Left cardiac atrium (tissue), 4 donors: ENCODE data around the gene ASTN1. TPM values are rescaled to one million over a fixed set of nuclear protein-coding genes. Genes with fewer than 3 reads are reported as not detected.

Source experiments
- ATAC-seq, 2 donors: fragments of 200-7000 bp; cut with Tn5 transposase; one replicate each; pipeline ENCODE4 v1.9.1; 2020; ENCODE audit warnings: mild to moderate bottlenecking in 2 of 2, moderate library complexity in 2 of 2
- DNase-seq: peaks from one replicate; pipeline ENCODE4 v3.0.0-alpha.2; 2020
- intact Hi-C, 2 donors: fragments of 100-400 bp; cut with DNase I; formaldehyde crosslinking; loops; one replicate each; pipeline versions ENCODE4 v1.14.1 to v1.15.1; 2022 to 2023
- long read RNA-seq: library from polyadenylated mRNA; unstranded; transcript quantifications from one replicate; pipeline ENCODE4 v2.0.0, GENCODE V29; 2021
- total RNA-seq, 2 donors: library from RNA; stranded (reverse); fragmentation: NEBNext Ultra II Directional; extraction: Animal tissue kit (Norgen Biotek cat#: 25700); gene quantifications; one replicate each; pipeline ENCODE4 v1.2.1, GENCODE V29; 2021
- donor health status: DM: no; HTN: yes; CAD: no.
- donor health status: DM: no; HTN: yes; CAD: no; lungs with severe emphysema.
- donor health status: DM: yes; HTN: yes; CAD: no.
- donor health status: Dilated cardiomyopathy.

ASTN1 gene
- total RNA-seq: under 1 TPM; 0.79 to 0.94 TPM
- long read RNA-seq, partial matches to known transcripts: 4 of 4 reads
- long read RNA-seq, other reads (novel, unspliced or antisense): 0 of 4 reads

DNA sequence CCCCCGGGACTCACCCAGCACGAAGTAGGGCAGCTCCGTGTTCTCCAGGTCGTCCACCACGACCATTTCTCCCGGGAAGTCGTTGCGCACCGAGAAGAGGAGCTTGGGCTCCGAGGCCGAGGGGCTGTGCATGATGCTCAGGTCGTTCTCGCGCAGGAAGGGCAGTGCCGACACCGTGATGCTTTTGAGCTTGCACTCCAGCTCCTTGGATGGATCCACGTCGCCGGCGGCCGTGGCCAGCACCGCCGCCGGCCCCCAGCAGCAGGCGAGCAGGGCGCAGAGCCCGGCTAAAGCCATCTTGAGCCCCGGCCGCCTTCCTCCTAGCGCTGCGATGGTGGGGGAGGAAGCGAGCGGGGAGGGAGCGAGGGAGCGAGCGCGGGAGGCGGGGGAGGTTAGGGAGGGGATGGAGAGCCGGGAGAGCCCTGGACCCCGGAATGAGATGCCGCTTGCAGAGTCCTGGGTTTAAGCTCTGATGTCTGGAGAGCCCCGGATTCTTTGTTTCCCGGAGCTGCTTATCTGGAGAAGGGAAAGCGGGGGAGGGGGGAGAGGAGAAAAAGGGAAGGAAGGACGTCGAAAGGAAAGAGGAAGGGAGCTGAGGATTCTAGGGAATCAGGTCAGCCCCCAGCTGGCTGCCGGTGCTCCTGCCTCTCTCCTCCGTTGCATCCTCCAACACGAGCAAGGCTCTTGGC, at the start of gene ASTN1:
TSS of gene ASTN1 (minus strand) at position 333 of the 689 bp plus-strand sequence. CDS start at position 297, 36 bp downstream.
- DNase-seq (peak; percentile 19), ATAC-seq (peak; percentile 30 to 59)
- intact Hi-C loops: no loop called here

DNA sequence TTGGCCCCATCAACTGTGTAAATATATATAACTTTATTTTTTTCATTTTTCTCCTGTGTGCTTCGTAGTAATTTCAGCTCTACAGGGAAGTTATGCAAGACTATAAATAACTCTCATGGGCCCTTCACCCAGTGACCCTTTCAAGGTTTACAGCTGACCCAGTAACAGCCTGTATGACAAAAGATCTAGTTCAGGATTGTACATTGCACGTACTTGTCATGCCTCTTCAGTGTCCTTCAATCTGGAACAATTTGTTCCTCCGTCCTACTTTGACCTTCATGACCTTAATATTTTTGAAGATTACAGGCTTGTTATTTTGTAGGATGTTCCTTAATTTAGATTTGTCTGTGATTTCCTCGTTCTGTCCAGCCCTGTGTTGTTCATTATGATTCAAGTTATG, 46.7 kb upstream of the ASTN1 start:
- intact Hi-C loops: no loop called here
- ATAC-seq: peak; percentile 18 to 56

DNA sequence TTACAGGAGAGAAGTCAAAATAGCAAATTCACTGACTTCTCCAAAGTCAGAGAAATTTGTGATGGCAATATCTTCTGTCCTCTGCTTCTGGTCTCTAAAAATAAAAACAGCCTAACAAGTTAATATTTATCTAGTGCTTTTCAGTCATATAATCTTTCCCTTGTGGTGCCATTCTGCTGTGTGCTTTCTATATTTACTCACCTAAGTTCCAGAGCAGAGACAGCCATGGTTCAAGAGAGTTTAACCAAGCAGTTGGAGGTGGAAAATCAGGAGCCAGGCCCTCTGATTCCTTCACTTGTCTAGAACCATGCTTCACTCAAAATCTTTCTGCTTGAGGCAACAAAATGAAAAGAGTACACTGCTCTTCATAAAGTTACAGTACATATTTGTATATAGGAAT, 45.6 kb upstream of the ASTN1 start:
- intact Hi-C loops: no loop called here
- ATAC-seq (no peak), DNase-seq (no peak)

More for the DNA sequence above, 46.7 kb upstream of the ASTN1 start:
- no peak for DNase-seq

DNA sequence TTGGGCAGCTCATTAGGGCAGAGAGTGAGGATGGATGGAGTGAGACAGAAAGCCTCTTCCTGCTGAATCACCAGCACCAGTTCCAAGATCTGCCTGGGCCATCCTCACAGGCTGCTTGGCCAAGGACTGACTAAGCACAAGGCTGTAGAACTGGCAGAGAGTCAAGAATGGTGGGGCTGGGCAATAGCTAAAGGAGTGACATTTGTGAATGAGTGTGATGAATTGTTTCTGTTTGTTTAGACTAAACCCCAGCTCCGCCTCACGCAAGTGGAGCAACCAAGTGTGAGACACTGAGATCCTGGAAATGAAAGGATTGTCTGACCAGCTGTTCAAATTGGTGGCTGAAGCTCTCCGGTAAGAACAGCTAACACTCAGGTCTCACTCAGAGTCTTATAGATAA, 44.8 kb upstream of the ASTN1 start:
- intact Hi-C loops: no loop called here
- peak; percentile 80 for DNase-seq
- peak; percentile 86 to 99 for ATAC-seq

DNA sequence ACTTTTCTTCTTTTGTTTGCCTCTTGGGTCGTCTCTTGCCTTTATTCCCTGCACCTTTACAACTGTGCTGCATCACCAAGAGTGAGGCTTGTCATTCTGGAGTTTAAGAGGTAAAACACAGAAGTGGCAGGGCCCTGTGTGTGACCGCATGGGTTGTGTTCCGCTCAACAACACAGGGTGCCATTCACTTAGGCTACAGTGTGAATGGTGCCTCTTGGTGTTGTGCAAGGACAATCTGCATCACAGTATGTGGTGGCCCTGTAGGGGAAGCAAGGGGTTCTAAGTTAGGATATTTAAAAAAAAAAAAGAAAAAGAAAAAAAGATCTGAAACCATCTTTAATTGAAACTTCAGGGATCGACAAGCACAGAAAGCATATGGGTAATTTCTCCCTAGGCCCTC, 44.4 kb upstream of the ASTN1 start:
- intact Hi-C loops: no loop called here
- DNase-seq (no peak), ATAC-seq (peak in 1 of 2 donors; percentile 7)

DNA sequence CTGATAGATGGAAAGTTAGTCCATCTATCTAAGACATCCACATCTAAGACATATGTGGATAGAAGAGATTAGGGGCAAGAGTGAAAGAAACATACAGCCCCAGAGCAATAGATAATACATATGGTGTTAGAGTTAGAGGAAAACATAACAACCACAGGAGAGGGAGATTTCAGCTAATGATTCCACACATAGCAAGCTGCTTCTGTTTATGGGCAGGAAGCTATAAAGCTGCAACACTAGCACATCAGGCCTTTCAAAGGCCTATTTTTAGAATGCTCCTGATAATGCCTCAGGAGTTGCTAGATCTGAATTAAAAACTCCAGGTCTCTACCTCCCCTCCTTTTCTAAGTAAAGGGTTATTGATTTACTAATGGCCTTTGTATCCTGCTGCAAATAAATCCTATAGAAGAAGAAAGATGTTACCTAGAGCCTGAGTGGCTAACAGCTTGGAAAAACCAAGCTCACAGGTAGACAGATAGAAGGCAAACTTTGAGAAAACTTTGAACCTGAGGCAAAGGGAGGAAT, 42.4 kb upstream of the ASTN1 start:
- ATAC-seq (no peak), DNase-seq (no peak)
- intact Hi-C loops: no loop called here

DNA sequence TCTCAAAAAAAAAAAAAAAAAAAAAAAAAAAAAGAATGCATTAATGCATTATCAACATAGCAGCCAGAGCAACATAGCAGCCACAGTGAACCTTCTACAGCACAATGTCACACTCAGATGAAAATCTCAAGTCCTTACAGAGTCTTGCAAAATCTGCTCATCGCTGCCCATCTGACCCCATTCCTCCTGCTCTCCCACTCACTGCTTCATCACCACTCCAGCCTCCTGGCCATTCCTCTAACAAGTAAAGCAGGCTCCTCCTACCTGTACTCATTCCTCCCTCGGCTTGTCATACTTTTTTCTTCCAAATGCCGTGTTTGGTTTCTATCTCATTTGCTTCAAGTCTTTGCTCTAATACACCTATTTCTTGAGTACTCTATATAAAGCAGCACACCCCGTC, 35.8 kb upstream of the ASTN1 start:
- ATAC-seq (peak in 1 of 2 donors; percentile 65), DNase-seq (no peak)
- intact Hi-C loops: no loop called here

DNA sequence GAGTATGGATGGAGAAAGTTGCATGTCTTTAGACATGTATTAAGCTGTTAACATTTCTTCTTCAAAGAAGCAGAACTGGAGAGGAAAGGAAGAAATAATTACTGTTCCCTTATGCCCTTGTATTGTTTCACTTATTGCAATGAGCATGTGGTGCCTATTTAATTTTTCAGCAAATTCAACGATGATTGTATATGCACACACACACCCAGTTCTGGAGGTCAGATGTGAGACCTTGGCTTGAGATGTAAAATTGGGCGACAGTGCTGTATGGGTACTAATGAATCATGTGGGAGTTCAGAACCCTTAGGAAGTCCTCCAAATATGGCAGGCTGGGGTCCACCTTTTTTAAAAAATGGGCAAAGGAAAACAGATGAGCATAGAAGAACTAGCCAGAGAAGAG, 33.7 kb upstream of the ASTN1 start:
- ATAC-seq: no peak

DNA sequence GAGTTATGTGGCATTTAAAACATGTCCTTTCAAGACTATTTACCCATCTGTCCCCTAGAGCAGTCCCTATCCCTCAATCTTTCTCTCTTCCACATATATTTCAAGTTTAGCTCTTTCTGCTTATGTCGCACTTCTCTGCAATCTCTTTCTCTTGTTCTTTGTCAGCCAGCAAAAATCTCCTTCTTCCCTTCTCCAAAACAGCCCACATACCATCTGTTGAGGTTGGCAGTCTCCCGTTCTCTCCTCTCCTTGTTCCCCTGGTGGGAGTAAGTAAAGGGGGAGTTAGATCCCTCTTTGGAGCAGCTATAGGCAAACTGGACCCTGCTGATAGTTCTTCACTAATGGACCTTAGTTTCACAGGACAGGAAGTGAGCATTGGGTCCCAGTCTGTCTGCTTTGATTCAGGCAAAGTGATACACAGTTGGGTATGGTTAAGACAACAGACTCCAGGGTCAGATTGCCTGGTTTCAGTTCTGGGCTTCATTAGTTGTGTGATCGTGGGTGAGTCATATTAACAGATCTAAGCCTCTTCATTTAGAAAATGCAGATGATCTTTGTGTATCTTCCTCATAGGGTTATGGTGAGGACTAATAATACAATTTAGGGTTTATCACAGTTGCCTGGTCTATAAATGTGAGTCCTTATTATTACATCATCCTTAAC, 25.9 kb upstream of the ASTN1 start:
- DNase-seq (no peak), ATAC-seq (peak in 1 of 2 donors; percentile 23)
- intact Hi-C loops: no loop called here

More for the DNA sequence above, 33.7 kb upstream of the ASTN1 start:
- no peak for DNase-seq
- intact Hi-C loops: no loop called here

DNA sequence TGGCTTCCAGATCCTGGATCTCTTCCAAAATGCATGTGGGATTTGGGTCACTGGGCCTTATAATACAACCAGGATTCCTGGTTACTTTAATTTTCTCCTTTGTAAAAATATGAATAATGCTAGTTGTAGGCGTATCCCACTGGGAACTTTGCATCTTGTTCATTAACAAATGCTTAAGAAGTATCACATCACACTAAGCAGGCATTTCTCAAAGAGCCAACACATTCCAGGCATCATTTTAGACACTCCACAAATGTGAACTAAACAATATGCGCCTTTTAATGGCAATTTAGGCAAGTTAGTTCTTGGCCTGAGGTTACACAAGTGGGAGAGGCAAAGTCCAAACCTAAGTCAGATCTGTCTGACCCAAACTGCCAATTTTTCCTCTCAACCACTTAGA, 22.1 kb upstream of the ASTN1 start:
- ATAC-seq (no peak), DNase-seq (no peak)
- intact Hi-C loops: no loop called here

DNA sequence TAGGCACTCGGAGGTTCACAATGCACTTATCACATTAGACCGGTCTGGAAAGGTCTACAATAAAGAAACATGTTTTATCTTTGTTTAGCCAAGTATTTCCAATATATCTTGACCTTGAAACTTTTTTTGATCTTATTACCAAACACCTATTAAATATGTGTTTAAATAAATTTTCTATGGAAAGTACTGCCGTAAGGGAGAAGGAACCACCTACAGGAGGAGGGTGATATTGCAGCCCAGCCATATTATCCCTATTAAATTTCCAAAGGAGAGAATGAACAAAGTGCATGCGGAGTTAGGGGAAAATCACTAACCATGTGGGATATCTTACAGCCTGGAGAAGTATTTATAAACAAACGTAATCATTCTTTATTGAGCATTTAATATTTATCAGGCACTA, 20.7 kb upstream of the ASTN1 start:
- no peak for DNase-seq
- intact Hi-C loops: no loop called here
- no peak for ATAC-seq

DNA sequence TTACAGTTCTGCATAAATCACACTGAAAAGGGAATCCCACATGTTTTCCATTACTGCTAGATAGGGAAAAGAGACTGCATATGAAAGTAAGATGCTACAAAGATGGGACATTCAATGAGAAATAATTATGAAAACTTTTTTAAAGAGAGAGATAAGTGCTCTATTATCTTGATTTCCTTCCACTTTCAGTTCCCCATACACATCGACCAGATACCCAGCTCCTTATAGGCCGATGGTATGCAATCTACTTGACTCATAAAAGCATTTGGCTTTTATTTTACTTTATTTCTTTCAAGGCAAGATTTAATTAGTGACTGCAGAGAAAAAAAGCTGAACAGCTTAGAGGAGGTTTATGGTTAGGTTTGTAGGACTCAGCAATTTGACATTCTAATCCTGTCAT, 19.3 kb upstream of the ASTN1 start:
- ATAC-seq: no peak
- DNase-seq: no peak
- intact Hi-C loops: loop anchor here (2.0 to 5.0 kb wide), 2 partner anchors 287 kb away; no protein-coding TSS in a partner anchor

DNA sequence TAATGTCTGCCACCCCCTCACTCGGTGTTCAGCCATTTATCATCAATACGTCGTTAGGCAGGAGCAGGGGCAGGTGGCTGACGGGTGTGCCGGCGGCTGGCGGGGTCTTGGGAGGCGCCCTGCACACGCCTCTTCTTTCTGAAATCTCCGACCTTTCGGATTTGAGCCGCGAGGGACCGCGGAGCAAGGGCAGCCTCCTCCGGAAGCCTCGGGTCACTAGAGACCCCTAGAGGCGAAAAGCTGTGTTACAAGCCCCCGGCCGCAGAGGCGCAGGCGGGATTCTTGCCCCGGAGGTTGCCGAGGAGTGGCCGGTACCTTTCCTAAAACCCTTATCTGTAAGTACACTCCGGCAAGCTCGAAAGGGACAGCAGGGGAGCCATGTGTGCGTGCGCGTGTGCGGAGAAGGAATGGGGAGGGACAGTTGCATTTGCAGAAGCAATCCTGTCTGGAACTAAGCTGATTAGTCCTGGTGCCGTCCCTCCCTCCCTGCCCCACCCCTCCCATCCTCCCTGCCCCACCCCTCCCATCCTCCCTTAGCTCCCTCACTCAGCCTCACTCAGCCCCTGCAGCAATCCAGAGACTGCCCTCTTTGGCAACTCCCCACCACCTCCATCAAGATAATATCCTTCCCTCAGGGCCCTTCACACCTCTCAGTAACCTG, 17.2 kb upstream of the ASTN1 start:
- DNase-seq (peak; percentile 58), ATAC-seq (peak; percentile 89 to 94)
- intact Hi-C loops: loop anchor here (2.0 to 5.0 kb wide), 2 partner anchors 284 to 285 kb away; no protein-coding TSS in a partner anchor

DNA sequence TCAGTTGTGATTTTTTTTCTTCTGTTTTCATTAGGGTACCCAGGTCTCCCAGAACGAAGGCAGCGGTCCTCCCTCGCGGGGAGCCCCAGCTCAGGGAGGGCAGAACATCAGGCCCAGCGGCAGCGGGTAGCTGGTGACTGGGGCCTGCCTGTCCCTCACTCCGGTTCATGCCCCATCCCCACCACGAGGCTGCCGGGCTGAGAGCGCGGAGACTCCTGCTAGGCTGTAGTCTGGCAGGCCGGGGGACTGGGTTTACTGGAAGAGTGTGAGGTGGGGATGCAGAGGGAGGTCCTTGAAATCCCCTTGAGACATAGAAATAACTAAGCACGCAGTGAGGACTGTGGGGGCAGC, 16.7 kb upstream of the ASTN1 start:
- peak in 1 of 2 donors; percentile 35 for ATAC-seq
- intact Hi-C loops: loop anchor here in 1 of 2 donors (5.0 kb wide), 1 partner anchor 284 kb away; no protein-coding TSS in a partner anchor
- no peak for DNase-seq

DNA sequence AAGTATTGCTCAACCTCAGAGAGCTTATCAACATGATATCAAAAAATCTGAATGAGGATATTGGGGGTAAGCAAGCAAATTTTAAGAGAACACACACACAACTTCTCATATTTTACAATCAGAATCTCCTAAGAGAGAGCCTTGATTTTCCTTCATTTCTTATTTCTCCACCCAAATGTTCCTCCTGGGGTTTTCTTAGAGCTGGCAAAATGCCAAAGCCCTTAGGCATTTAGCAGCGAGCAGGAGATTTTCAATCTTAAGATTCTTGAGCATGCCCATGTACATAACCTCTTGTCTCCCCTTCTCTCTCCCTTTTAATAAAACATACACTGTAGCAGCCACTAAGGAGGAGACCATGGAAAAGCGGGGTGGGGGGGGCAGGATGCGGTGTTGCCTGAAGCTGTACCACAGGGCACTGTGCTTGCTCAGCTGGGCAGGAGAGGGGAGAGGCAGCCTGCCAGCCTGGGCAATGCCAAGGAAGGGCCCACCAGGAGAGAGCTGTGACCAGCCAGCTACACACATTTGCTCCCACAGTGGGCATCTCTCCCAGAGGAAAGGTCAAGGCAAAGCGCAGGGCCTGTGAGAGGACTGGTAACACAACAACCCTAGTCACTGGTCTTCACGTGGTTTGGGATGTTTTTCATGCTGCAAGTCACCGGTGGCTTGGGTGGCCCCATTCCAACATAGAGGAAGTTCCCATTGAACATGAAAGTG, 10.6 kb upstream of the ASTN1 start:
- intact Hi-C loops: no loop called here
- DNase-seq: no peak
- ATAC-seq: peak in 1 of 2 donors; percentile 48

DNA sequence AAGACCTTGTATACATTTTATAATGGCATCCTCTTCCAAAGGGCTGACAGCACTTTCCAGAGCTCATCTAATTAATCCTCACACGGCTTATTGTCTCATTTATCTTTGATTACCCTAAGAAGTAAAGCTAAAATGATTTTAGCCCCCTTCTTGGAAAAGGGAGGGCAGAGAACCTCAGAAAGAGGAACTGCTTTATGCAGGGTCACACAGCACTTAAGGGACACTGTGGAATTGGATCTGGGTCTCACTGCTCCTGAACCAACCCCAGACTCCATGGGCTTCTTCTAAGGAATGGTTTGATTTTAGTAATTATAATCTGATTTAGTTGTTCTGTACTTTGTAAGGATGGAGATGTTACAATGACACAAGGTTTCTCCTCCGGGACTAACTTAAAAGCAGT, 9.5 kb upstream of the ASTN1 start:
- ATAC-seq (no peak), DNase-seq (no peak)
- intact Hi-C loops: no loop called here

DNA sequence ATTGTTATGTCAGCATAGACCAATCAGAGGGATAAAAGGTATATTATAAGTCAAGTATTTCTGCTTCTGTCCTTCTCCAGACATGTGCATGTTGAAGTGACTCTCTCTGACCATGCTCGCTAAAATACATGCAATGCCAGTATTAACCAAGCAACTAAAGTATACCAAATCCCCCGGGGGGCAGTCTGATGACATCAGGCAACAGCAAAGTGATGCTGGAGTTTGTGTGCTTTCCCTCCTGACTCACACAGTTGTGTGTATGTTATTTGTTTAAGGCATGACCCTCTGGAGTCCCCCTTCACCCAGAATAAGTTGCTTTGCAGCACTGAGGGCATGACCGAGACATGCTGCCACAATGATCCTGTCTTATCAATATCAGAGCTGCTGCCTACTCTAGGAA, 8.4 kb upstream of the ASTN1 start:
- intact Hi-C loops: no loop called here
- ATAC-seq: no peak

DNA sequence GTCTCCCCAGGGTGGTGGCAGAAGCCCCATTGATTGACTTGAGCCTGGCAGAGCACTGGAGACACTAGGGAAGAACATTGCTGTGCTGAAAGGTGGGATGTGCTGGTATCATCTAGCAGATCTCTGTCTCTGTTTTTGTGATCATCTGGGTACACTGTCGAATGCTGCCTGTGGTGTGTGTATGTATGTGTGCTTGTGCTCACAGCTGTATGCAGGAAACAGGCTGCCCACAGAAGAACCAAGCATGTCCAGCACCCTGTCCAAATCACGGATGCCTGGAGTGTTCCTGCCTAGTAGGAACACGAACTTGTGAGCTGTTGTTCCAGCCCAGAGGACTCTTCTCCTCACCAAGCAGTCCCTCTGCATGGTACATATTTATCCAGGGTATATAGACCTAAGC, 7.8 kb upstream of the ASTN1 start:
- DNase-seq: no peak
- intact Hi-C loops: no loop called here

More for the DNA sequence above, 8.4 kb upstream of the ASTN1 start:
- DNase-seq: no peak

DNA sequence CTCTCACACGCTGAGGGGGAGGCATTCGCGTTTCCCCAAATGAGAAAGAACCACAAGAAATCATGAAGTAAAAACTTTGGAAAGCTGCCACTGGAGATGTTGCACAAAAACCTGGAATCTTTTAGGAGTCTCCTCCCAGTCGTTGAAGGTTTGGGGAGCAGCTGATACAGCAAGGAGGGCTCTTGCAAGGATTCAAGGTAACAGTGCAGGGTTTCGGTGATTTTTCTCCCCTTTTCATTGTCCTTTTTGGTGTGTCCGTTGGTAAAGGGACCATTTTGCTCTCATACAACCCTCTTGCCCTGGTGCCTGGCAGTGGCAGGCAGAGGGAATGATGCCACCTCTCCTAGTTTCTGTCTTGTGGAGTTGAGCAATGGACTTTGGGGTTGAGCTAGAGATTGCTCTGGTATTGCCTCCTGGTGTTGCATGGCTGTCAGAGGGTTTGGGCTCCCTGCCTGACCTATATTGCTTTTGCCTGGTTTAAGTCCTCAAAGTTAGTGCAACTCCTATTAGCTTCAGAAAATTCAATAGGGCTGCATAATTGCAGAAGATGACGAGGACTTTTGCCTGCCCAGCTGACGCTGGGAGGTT, 7.1 kb upstream of the ASTN1 start:
- intact Hi-C loops: no loop called here
- DNase-seq (no peak), ATAC-seq (peak; percentile 40 to 49)

More for the DNA sequence above, 7.8 kb upstream of the ASTN1 start:
- ATAC-seq: no peak
